Stimulated activated CD4-positive, alpha-beta T cell treated with anti-CD3 and anti-CD28 coated beads, Interleukin-2, amount 100 ng/mL, for 4 hours (primary cell): ENCODE measurements around the gene AANAT.

Source experiments
- DNase-seq: peaks from one replicate; pipeline ENCODE4 v3.0.0-alpha.2; 2020; ENCODE audit warnings: low read depth

Gene AANAT

DNA sequence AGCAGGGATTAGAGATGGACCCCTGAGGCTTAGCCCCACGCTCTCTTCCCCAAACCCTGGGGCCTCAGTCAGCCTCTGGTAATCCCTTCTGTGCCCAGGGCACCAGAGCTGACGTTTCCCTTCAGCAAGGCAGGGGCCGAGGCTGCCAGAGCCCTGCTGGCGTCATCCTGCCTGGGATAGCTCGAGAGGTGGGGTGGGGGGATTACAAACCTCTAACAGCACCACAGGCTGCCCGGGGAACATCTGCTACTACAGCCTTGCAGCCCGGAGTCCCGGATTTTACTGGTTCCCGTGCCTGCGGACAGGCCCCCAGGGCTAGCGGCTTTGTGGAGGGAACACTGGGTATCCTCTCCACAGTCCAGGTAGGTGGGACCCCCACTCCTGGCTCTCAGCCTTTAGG, at the start of gene AANAT:
Gene AANAT (plus strand): TSS at position 238 of the 400 bp plus-strand sequence. CDS start 1,144 bp downstream, outside the sequence.
- no peak for DNase-seq

DNA sequence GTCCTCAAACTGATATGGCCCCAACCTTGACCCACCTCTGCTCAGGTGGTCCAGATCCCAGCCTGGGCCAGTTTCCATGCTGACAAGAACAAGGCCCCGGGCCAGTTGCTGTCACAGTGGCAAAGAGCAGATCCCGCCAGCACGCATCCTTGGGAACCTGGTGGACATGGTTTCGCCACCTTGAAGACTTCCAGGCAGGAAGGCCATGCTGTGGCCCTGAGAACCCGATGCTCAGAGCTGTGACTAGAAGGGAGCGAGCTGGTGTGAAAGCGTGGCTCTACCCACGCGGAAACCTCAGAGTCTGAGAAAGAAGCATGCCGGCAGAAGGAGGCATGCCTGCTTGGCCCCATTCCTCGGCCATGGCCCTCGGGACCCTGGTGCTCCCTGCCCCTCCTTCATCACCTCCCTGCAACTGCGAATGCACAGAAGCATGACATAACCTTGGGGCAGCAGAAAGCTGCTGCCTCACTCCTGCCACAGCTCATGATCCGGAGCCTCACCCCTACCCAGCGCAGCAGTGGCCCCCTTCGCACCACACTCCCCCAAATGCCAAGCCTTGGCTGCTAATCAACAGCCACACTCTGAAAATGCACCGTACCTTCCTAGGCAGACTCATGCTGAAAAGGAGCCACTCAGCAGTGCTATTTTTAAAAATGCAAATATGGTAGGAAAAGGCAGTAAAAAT, 47.7 kb upstream of the AANAT start:
- DNase-seq, result no peak

DNA sequence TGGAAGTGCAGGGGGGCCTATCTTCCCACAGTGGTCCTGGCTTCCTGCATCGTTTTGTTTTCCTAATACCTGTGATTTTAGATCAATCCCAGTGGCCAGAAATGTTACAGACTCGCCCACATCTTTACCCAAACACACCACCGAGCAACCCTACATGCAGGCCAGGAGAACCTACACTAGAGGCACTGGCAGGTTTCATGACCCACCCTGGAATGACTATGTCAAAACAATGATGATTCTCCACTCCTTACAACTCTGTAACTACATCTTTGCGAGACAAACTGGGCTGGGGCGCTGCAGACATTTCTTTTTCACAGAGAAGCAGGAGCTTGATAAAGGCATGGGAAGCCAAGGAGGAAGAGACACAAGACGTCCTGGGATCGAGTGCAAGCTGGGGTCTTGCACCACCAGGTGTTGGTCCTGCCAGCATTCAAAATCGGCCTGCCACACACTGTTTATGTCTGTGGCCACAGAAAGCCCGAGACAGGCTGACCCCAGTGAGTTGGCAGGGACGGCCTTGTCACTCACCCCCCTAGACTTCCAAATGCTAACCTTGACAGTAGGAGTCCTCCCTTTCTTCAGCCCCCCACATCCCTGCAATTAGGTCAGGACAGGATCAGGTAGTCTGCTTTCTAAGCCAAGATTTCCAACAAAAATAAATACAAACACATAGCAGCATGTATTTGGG, 46.9 kb upstream of the AANAT start:
- DNase-seq, result no peak

DNA sequence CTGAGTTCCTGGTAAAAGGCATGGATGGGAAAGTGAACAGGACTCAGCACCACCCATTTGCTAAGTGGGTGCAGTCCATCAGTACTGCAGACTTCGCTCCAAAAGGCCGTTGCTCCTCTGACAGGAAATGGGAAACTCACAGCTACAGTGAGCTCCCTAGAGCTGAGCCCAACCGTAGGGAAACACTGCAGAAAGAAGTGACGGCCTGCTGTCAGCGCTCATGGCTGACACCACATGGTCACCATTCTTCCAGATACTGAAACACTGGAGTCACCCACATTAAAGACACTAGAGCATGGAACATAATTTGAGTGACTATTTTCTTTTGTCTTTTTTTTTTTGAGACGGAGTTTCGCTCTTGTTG, 46.4 kb upstream of the AANAT start:
- no peak for DNase-seq

DNA sequence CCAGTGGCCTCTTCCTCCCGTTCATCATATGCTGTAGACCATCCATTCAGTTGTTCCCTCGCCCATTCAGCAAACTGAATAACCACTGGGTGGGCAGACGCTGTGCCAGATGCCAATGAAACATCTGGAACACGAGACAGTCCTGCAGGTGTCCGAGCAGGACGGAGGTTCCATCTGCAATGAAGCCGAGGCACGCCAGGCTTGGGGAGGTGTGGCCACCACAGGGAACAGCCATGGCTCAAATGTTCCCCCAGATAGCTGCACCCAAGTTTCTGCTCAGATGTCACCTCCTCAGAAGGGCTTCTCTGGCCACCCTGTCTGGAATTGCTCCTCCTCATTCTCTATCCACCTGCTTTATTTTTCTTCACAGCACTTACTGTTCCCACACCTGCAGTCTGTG, 45.0 kb upstream of the AANAT start:
- DNase-seq, result no peak

DNA sequence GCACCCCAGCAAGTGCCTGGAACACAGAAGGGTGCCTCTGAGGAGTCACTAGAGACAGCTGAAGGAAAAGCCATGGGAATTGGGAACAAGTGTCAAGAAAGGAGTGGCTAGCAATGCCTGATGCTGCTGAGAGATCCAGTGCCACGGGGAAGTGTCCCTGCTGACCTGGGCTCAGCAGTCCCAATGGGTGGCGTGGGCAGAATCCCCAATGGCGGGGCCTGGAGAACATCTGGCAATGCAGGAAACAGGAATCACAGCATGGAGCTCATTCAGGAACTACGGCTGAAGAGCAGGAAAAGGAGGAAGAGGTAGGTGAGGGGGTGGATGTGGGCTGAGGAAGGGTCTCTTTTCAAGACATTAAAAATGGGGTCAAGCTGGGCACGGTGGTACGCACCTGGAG, 44.5 kb upstream of the AANAT start:
- no peak for DNase-seq

DNA sequence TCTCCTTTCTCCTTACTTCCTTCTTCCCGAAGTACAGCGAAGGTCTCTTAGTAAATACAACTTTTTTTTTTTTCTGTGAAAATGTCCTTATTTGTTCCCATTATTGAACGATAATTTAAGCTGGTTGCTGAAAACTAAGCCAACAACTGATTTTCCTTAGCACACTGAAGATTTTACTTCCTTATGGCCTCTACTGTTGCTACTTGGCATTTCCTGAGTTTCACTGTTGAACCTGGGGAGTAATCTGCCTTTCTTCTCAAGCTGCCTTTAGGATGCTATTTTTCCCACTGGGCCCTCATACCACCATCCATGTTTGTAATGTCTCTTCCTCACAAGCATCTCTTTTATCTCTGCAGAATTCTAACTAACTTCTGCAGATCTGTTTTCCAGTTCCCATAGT, 40.5 kb upstream of the AANAT start:
- DNase-seq, result no peak

DNA sequence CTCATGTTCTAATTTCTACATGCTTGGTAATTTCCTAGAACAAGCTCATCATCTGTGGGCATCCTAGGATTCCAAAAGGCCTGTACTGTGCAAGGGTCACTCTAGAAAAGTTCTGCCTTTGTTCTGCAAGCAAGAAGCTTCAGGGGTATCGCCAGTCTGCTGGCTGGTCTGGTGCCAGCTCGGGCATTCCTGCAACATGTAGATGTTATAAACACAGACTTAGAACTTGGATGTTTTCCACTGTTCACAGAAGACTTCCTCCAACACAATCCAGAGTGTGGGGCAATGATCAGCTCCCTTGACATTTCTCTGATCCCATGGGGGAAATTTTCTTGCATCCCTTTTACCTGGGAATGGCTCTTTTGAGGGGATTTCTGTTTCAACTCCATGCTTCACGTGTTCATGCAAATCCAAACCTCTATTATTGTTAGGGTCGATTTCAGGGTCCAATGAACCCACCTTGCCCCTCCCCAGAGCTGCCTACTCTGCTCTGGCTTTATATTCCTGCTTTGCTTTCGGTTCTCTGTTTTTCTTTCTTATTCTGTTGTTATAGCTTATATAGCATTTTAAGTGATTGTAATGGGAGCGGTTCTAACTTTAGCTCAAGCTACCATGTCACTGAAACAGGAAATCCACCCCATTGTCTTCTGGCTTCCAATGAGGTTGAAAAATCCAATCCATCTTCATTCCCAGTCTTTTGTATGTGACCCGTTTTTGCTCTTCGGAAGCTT, 39.7 kb upstream of the AANAT start:
- DNase-seq, result no peak

DNA sequence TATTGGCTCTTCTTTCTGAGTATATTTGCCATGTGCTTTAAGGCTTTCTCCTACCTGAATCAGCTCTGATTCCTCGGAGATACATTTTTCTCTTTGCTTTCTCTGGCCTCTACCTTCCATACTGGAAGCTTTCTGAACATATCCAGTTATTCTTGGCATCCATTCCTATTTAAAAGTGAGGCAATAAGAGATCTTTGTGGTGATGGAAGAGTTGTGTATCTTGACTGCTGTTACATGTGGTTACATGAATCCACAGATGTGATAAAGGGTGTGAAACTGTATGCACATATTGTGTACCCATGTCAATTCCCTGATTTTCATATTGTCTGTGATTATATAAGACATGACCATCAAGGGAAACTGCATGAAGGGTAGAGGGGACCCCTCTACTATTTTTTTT, 38.9 kb upstream of the AANAT start:
- no peak for DNase-seq

DNA sequence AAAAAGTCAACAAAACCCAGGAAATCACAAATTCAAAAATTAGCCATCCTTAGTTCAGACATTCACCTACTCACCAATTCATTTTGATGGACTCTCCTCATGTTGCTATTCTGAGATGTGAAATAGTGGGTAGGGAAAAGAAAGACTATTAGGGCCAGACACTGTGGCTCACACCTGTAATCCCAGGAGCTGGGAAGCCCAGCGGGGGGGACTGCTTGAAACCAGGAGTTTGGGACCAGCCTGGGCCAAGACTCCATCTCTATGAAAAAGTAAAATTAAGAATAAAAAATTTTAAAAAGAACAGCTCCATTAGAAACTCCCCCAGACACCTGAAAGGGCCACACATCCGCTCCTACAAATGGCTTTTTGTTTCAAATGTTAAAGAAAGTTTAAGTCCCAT, 35.9 kb upstream of the AANAT start:
- DNase-seq, result no peak

DNA sequence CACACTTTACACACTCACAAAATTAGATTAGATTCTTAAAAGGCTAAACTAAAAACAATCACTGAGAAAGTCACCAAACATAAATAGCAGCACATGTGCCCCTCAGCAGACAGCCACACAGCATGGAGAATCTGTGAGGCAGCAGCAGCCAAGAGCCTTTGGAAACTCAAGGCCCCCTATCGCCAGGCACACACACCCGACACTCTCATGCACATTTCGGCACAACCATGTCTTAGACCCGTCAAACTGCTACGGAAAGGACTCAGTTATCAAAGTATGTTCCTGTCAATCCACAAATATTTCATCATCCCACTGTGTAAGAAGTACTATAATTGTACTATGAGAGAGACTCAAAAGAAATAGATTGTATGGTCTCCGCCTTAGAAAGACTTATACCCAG, 35.4 kb upstream of the AANAT start:
- no peak for DNase-seq

DNA sequence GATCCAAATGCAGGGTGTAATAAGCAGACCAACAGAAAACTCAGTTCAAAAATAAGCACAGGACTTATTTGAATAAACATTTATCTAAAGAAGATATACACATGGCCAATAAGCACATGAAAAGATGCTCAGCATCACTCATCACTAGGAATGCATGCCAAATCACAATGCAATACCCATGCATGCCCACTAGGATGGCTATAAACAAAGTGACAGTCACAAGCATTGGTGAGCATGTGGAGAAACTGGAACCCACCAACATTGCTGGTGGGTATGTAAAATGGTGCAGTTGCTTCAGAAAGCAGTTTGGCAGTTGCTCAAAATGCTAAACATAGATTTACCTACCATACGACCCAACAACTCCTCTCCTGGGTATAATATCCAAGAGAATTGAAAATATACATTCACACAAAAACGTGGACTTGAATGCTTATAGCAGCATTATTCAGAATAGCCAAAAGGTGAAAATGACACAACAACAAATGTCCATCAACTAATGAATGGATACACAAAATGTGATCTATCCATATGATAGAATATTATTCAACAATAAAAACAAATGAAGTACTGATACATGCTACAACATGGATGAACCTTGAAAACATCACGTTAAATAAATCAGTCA, 34.6 kb upstream of the AANAT start:
- DNase-seq, result no peak

DNA sequence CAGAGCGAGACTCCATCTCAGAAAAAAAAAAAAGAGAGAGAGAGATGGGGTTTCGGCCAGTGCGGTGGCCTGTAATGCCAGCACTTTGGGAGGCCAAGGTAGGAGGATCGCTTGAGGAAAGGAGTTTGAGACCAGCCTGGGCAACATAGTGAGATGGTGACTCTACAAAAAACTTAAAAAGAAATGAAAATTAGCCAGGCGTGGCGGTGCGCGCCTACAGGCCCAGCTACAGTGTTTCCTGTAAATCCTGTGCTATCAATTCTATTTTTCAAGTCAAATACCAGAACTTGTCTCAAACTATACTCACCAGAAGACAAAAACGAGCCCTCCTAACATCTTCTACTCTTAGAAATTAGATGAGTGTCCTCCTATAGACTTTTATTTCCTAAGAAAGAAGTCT, 33.7 kb upstream of the AANAT start:
- no peak for DNase-seq

DNA sequence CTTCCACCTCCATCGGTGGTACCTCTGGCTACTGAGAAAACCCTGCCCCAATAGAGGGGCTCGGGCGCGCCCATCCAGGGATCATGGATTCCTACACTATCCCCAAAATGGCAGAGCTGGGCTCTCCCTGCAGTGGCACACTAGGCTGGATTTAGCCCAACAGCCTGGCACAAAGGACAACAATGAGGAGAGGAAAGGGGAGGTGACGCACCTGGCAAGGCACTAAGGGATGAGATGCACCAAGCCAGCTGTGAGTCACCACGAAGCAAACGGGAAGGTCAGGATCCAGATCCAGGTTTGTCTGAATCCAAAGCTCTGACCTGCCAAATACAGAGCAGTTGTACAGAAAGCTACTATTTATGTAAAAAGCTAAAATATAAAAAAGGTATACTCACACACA, 32.5 kb upstream of the AANAT start:
- DNase-seq, result no peak

DNA sequence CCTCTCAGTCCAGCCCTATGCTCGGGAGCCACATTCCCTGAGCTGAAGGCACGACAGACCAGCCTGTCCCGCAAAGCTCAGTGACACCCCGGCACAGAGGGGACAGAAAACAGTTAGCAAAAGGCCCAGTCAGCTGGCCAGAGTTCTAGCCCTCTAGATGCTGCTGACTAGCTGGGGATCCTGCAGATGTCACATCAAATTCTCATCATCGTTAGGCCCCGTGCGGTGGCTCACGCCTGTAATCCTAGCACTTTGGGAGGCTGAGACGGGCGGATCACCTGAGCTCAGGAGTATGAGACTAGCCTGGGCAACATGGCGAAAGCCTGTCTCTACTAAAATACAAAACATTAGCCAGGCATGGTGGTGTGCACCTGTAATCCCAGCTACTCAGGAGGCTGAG, 31.7 kb upstream of the AANAT start:
- no peak for DNase-seq

DNA sequence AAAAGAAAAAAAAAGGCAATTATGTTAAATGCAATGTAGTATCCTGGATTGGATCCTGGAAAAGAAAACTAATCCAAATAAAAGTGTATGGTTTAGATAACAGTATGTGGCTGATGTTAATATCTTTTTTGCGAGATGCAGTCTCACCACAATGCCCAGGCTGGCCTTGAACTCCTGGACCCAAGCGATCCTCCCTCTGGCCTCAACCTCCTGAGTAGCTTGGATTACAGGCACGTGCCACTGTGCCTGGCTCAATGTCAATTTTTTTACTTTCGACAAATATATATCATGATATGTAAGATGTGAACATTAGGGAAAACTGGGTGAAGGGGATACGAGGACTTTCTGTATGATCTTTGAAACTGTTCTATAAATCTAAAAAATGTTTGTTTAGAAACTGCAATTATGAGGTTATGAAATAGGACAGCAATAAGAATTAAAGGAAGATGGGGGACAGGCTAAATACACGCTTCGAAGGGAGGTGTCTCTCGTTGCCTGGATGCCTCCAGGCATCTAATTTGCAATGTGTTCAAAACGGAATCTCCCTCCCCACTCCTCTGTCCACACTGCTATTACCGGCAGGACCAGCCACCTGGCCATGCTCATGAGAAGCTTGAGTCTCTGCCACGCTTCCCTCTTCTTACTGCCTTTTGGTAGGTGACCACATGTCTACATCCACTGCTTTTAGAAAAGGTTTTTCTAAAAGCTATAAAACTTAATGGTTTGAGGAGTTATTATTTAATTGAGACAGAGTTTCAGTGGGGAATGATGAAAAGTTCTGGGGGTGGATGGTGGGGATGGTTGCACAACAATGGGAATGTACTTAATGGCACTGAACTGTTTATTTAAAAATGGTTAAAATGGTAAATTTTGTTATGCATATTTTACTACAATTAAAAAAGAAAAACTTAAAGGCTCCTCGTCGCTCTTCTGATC, 29.7 kb upstream of the AANAT start:
- no peak for DNase-seq

DNA sequence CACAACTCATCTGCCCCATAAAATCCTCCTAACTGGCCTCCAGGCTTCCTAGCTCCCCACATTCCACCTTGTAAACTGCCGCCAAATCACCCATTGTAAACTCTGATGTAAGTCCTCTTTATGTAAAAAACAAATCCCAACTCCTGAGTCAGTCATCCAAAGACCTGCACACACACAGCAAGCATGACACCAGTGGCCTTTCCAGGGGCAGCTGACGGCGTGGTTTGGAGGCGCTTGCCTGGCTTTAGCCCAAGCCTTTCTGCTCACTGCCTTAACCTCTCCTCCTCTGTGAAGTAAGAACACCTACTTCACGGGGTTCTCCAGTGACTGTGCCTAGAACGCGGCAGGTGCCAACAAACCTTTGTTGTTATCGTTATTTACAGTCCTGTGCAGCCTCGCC, 28.5 kb upstream of the AANAT start:
- DNase-seq, result no peak

DNA sequence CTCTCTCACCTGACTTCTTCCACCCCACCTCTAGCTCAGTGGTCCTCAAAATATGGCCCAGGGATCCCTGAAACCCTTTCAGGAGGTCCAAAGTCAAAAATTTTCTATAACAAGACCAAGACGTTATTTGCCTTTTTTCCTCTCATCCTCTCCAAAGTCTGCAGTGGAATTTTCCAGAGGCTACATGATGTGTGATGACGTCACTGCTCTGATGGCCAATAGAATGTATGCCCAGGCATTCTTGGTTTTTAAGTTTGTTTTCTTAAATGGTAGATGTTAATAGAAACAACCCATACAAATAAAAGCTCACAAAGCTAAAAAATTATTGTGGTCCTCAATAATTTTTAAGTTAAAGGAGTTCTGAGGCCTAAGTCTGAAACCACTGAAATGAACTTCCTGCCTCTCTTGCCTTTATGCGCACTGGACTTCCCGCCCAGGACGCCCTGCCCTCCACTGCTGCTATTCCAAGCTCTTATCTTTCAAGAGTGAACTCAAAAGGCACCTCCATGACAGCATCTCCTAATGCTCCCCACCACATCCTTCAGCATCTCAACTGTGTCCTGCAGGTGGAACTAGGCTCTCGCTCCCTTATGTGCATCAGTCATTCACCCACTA, 28.0 kb upstream of the AANAT start:
- no peak for DNase-seq

DNA sequence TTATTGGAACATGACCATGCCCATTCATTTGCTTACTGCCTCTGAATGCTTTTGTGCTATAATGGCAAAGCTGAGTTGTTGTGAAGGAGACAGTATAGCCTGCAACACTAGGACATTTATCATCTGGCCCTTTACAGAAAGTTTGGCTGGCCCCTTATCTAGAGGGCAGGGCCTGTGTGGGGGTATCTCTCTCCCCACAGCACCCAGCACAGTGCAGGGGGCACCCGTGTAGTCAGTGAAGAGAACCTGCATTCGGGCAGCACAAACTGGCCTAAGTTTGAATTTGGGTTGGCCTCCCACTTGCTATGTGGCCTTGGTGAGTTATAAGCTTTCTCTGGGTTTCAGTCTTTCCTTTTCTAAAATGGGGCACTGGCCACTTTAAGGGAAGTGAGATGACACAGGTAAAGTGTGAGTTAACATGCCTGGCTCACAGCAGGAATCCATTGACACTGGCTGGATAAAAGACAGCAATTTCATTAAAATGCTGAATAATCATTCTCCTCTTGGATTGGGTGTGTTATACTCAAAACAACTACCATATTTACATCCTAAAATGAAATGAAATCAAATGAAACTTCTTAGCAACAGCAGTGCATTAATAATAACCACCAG, 26.5 kb upstream of the AANAT start:
- no peak for DNase-seq

DNA sequence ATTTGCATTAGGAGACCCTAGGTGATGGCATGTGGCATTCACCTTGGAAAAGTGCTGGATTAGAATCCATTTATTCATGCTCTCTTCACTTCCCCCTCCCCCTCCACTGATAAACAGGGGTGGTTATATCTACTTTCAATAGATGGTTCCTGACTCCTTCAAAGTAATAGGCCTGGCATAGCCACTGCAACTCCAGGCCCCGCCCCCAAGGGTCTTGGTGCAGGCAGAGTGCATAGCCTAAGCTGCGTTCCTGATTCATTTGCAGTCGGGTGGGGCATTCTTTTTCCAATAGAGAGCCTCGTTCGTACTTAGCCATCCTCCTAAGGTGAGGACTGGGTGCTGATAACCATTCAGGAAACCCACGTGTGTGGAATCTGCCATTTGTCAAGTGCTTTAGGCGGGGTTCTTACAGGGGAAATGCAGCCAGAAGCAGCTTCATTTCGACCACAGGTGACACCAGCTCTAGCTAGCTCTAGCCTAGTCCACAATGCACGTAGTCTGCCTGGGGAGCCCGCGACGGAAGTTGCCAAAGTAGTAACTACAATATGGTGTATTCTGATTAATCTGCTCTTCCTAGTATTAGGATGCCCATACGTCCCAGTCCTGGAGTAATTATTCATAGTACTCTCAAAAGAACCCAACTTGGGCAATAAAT, 25.6 kb upstream of the AANAT start:
- DNase-seq, result no peak
